HL-60 (cell line): ENCODE data around the gene LSG1.
A peak's percentile ranks its signal among the peaks of the same experiment; 100 is the strongest.
"Not testable (repeated sequence)": the region's sequence is repeated elsewhere in the genome, so short reads cannot be mapped to it uniquely, and the experiment has no call there.

Source experiments
- DNase-seq, 2 experiments: peaks; one replicate each; pipeline ENCODE4 v3.0.0-alpha.2; 2010 to 2020; ENCODE audit warnings: low read depth in 1 of 2, low spot score in 1 of 2
- H3K27ac ChIP-seq: fragments of 250-450 bp; sonication (Bioruptor Pico); replicated peaks from 2 replicates; pipeline ENCODE4 v1.5.1; 2020; ENCODE audit warnings: mild to moderate bottlenecking, moderate library complexity
- H3K27me3 ChIP-seq: fragments of 250-450 bp; sonication (Bioruptor Pico); 2 replicates; pipeline ENCODE4 v1.5.1; 2021; ENCODE audit warnings: mild to moderate bottlenecking, moderate library complexity; ENCODE audit not compliant: insufficient read depth, poor library complexity, severe bottlenecking
- H3K4me3 ChIP-seq: replicated peaks from 2 replicates; pipeline ENCODE4 v1.5.1; 2011; ENCODE audit warnings: mild to moderate bottlenecking, control low read depth, low read length; ENCODE audit not compliant: insufficient read depth
- GABPA ChIP-seq: IDR thresholded peaks from 2 replicates; pipeline ENCODE4 v1.6.1; 2012; ENCODE audit warnings: low read depth
- POLR2AphosphoS5 ChIP-seq: IDR thresholded peaks from 2 replicates; pipeline ENCODE4 v1.6.1; 2012; ENCODE audit warnings: low read depth
- SPI1 ChIP-seq: IDR thresholded peaks from 2 replicates; pipeline ENCODE4 v1.6.1; 2012; ENCODE audit warnings: low read depth, mild to moderate bottlenecking, borderline replicate concordance
- TF ChIP-seq, protein P1 (sequence below): IDR thresholded peaks from one replicate; pipeline ENCODE4 v1.5.1; 2011; ENCODE audit warnings: low read length, control low read depth, inconsistent platforms; ENCODE audit not compliant: insufficient read depth
- TF ChIP-seq, protein P2 (sequence below): IDR thresholded peaks from 2 replicates; pipeline ENCODE4 v1.6.1; 2012; ENCODE audit warnings: low read depth; ENCODE audit not compliant: insufficient replicate concordance

Gene LSG1

GRCh38 chr3:194632226-194632808 lies 39.7 kb downstream of the LSG1 start:
- H3K27me3 ChIP-seq, result no peaks in the 10 kb centered on the region
- DNase-seq, result no peak
- TF ChIP-seq GABPA (no peak), SPI1 (no peak), POLR2AphosphoS5 (no peak)
- TF ChIP-seq, protein P1, sequence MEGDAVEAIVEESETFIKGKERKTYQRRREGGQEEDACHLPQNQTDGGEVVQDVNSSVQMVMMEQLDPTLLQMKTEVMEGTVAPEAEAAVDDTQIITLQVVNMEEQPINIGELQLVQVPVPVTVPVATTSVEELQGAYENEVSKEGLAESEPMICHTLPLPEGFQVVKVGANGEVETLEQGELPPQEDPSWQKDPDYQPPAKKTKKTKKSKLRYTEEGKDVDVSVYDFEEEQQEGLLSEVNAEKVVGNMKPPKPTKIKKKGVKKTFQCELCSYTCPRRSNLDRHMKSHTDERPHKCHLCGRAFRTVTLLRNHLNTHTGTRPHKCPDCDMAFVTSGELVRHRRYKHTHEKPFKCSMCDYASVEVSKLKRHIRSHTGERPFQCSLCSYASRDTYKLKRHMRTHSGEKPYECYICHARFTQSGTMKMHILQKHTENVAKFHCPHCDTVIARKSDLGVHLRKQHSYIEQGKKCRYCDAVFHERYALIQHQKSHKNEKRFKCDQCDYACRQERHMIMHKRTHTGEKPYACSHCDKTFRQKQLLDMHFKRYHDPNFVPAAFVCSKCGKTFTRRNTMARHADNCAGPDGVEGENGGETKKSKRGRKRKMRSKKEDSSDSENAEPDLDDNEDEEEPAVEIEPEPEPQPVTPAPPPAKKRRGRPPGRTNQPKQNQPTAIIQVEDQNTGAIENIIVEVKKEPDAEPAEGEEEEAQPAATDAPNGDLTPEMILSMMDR, result no peak
- TF ChIP-seq, protein P2, sequence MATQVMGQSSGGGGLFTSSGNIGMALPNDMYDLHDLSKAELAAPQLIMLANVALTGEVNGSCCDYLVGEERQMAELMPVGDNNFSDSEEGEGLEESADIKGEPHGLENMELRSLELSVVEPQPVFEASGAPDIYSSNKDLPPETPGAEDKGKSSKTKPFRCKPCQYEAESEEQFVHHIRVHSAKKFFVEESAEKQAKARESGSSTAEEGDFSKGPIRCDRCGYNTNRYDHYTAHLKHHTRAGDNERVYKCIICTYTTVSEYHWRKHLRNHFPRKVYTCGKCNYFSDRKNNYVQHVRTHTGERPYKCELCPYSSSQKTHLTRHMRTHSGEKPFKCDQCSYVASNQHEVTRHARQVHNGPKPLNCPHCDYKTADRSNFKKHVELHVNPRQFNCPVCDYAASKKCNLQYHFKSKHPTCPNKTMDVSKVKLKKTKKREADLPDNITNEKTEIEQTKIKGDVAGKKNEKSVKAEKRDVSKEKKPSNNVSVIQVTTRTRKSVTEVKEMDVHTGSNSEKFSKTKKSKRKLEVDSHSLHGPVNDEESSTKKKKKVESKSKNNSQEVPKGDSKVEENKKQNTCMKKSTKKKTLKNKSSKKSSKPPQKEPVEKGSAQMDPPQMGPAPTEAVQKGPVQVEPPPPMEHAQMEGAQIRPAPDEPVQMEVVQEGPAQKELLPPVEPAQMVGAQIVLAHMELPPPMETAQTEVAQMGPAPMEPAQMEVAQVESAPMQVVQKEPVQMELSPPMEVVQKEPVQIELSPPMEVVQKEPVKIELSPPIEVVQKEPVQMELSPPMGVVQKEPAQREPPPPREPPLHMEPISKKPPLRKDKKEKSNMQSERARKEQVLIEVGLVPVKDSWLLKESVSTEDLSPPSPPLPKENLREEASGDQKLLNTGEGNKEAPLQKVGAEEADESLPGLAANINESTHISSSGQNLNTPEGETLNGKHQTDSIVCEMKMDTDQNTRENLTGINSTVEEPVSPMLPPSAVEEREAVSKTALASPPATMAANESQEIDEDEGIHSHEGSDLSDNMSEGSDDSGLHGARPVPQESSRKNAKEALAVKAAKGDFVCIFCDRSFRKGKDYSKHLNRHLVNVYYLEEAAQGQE, result no peak
- peak overlapping the region; percentile 78 for H3K4me3 ChIP-seq
- no peak overlapping the region for H3K27ac ChIP-seq

DNA sequence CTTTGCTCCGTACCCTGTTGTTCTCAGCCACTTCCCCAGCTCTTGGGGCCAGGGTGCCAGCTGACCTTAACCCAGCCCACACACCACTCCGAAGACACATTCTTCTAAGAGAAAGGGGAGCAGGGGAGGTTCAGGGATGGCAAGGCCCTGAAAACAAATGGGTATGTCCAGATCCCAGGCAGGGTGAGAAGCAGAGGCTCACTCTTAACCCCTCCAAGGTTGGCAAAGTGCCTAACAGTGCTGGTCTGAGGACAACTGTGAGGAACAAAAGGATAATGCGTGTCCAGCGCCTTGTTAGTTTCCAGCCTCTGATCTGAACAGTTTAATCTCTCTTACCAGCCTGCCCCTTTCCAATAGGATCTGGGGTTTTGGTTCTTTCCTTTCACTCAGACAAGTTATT lies 40.3 kb downstream of the LSG1 start:
- no peak overlapping the region for H3K4me3 ChIP-seq
- no peak for TF ChIP-seq GABPA
- no peak for TF ChIP-seq SPI1
- TF ChIP-seq, protein P1, result no peak
- TF ChIP-seq POLR2AphosphoS5, result no peak
- TF ChIP-seq, protein P2, result no peak
- H3K27ac ChIP-seq, result no peak overlapping the region
- no peak for DNase-seq
- H3K27me3 ChIP-seq, result no peaks in the 10 kb centered on the region

- not testable (repeated sequence) for H3K27ac ChIP-seq, H3K27me3 ChIP-seq, H3K4me3 ChIP-seq
Measured at GRCh38 chr3:194630681-194631080, 41.3 kb downstream of the LSG1 start.

GRCh38 chr3:194624956-194625355 lies 47.0 kb downstream of the LSG1 start:
- no peak overlapping the region for H3K4me3 ChIP-seq
- H3K27me3 ChIP-seq, result no peaks in the 10 kb centered on the region
- no peak overlapping the region for H3K27ac ChIP-seq
- TF ChIP-seq, protein P1, result no peak
- TF ChIP-seq, protein P2, result no peak
- no peak for DNase-seq

More at GRCh38 chr3:194630681-194631080, 41.3 kb downstream of the LSG1 start:
- not testable (repeated sequence) for DNase-seq
